Mucosa of gallbladder (tissue), 1 donor: ENCODE results near the gene EME2. TPM values are rescaled to one million over a fixed set of nuclear protein-coding genes. Genes with fewer than 3 reads are reported as not detected.

Experiments used
- DNase-seq: peaks from one replicate; pipeline ENCODE4 v3.0.0-alpha.2; 2020; ENCODE audit warnings: low spot score
- total RNA-seq: library from RNA; stranded (reverse); gene quantifications from one replicate; pipeline ENCODE4 v1.2.1, GENCODE V29; 2021
- donor health status: DM: no; HTN: no; CAD: no.

The EME2 gene
- total RNA-seq, 1 donor from 2014 or later, result 31.9 TPM

- DNase-seq, result no peak
Observed at GRCh38 chr16:1818873-1819525, 46.4 kb downstream of the EME2 start.

- no peak for DNase-seq
Observed at GRCh38 chr16:1819611-1820010, 47.0 kb downstream of the EME2 start.

- DNase-seq, result no peak
Observed at GRCh38 chr16:1820096-1820945, 47.7 kb downstream of the EME2 start.

DNA sequence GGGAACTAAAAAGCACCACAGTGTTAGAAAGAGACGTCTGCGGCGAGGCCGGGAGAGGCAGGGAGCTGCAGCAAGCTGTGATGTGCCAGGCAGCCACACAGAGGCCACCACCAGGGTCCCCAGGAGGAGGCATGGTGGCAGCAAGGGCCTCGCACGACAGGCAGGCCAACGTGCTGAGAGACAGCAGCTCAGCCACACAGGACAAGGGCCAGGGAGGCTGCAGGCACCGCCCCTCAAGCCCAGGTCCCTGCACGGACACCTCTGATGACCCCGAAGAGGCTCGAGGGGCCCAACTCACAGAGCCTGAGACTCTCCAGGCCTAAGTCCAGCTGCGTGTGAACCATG is 48.3 kb downstream of the EME2 start:
- DNase-seq, result no peak

DNA sequence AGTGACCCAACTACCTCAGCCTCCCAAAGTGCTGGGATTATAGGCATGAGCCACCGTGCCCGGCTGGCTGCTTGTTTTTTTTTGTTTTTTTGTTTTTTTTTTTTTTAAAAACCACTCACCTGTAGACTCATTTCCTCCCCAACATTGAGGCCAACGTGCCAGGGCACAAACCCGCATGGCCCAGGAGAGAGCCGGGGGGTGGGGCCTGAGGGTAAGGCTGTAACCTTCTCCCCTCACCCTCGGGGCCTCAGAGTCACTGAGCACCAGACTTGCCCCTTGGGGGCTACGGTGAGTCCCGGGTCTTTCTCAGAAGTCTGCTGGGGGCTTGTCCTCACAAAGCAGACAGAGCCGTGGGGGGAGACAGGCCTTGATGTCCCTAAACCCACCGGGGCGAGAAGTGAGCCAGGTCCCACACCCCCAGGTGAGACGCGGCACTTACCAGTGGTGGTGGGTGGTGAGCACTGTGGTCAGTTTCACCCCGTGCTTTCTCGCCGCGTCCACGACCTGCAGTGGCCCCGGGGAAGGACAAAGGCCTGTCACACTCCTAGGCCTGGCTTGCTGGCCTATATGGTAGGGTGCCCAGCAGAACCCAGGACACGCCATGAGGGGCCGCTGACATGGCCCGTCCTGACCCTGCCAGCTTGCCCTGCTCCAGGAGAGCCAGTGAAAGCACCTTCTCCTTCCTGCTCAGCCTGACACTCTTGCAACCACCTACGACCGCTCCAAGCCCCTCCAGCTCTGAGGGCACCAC is 49.4 kb downstream of the EME2 start:
- no peak for DNase-seq

- DNase-seq, result no peak
Observed at GRCh38 chr16:1822801-1823200, 50.2 kb downstream of the EME2 start.

DNA sequence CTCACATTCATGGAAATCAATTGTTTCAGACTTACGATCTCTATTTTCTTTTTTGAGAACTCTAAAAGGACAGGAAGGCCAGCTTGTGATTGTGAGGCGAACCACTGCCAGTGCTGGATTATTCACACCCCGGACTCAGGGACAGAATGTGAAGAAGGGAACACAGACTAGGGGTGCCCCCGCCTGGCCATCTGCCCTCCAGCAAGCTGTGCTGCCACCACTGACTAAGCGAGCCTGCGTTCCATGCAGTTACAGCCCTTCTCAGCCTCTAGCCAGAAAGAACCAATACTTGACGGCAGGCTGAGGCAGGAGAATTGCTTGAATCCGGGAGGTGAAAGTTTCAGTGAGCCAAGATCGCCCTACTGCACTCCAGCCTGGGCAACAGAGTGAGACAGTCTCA is 51.2 kb downstream of the EME2 start:
- no peak for DNase-seq

- DNase-seq, result no peak
Observed at GRCh38 chr16:1825381-1825863, 52.8 kb downstream of the EME2 start.

Other genes with a start within 250 kb of the EME2 start
- 23.1 TPM for gene TMEM204, start 239.1 kb upstream of the EME2 start, total RNA-seq
- 48.5 TPM for gene IFT140, start 160.7 kb upstream of the EME2 start, total RNA-seq
- gene CRAMP1, start 160.4 kb upstream of the EME2 start, total RNA-seq, result 21.1 TPM
- gene JPT2, start 94.5 kb upstream of the EME2 start, total RNA-seq, result 62.7 TPM
- 94.1 TPM for gene MAPK8IP3, start 66.6 kb upstream of the EME2 start, total RNA-seq
- 129 TPM for gene NME3, start 1.3 kb upstream of the EME2 start, total RNA-seq
- gene MRPS34, start 324 bp downstream of the EME2 start, total RNA-seq, result 87.7 TPM
- 57.9 TPM for gene SPSB3, start 9.8 kb downstream of the EME2 start, total RNA-seq
- gene NUBP2, start 10.2 kb downstream of the EME2 start, total RNA-seq, result 54.4 TPM
- gene IGFALS, start 20.9 kb downstream of the EME2 start, total RNA-seq, result 29.3 TPM
- 82.2 TPM for gene HAGH, start 54.0 kb downstream of the EME2 start, total RNA-seq
- 49.6 TPM for gene FAHD1, start 54.4 kb downstream of the EME2 start, total RNA-seq
- 0.17 TPM for gene MEIOB, start 99.4 kb downstream of the EME2 start, total RNA-seq
- gene HS3ST6, start 145.6 kb downstream of the EME2 start, total RNA-seq, result not detected
- gene MSRB1, start 170.4 kb downstream of the EME2 start, total RNA-seq, result 41.2 TPM
- not detected for gene RPL3L, start 181.9 kb downstream of the EME2 start, total RNA-seq
- 145 TPM for gene NDUFB10, start 186.7 kb downstream of the EME2 start, total RNA-seq
- 1,121 TPM for gene RPS2, start 192.0 kb downstream of the EME2 start, total RNA-seq
- not detected for gene RNF151, start 194.0 kb downstream of the EME2 start, total RNA-seq
- 32.5 TPM for gene TBL3, start 199.2 kb downstream of the EME2 start, total RNA-seq
- gene NOXO1, start 208.7 kb downstream of the EME2 start, total RNA-seq, result 2.7 TPM
- 34.3 TPM for gene GFER, start 211.4 kb downstream of the EME2 start, total RNA-seq
- 1.4 TPM for gene SYNGR3, start 217.2 kb downstream of the EME2 start, total RNA-seq
- gene ZNF598, start 237.0 kb downstream of the EME2 start, total RNA-seq, result 42.1 TPM
- 1.6 TPM for gene NPW, start 247.0 kb downstream of the EME2 start, total RNA-seq